NB4 (cell line): ENCODE results near the gene NKX2-3.

Experiments used
- MYC ChIP-seq: IDR thresholded peaks from 2 replicates; pipeline ENCODE4 v1.6.1; 2011; ENCODE audit warnings: low read depth, low read length
- POLR2A ChIP-seq: IDR thresholded peaks from 2 replicates; pipeline ENCODE4 v1.6.1; 2011; ENCODE audit warnings: mild to moderate bottlenecking; ENCODE audit not compliant: insufficient read length; ENCODE audit errors: extremely low read depth
- TF ChIP-seq, protein P1 (sequence below): IDR thresholded peaks from one replicate; pipeline ENCODE4 v1.5.1; 2012; ENCODE audit warnings: low read depth, low read length
- TF ChIP-seq, protein P2 (sequence below): IDR thresholded peaks from 2 replicates; pipeline ENCODE4 v1.6.1; 2011; ENCODE audit warnings: low read depth, low read length

DNA sequence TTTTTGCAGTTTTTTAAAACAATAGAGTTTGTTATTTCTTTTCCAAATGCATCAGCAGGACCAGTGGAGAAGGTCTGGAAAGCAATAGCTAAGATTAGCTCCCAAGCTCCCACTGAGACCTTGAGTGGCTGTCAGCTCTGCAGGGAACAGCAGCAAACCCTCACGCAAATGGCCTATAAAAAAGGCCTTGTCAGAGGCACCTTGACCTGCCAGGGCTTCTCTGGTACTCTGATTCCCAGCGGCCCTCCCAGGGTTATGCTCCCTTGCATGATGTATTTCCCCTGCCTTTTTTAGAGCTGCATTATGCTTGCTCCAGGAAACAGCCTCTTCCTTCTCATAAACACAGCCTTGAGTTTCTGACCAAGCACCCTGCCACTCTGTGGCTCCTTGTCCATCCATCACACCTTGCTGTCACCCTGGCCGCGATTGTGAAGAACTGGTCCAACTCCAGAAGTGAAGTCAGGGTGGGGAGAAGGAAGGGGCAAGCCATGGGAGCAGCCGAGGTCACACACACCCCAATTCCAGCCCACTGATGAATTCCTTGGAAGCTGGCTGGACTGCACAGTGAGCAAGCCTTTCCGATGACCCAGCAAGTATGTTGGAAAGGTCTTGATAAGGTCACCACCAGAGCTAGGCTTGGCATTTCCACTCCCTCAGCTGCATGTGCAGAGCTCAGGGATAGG is 35.3 kb upstream of the NKX2-3 start:
- TF ChIP-seq POLR2A (no peak), MYC (no peak)
- TF ChIP-seq, protein P1, sequence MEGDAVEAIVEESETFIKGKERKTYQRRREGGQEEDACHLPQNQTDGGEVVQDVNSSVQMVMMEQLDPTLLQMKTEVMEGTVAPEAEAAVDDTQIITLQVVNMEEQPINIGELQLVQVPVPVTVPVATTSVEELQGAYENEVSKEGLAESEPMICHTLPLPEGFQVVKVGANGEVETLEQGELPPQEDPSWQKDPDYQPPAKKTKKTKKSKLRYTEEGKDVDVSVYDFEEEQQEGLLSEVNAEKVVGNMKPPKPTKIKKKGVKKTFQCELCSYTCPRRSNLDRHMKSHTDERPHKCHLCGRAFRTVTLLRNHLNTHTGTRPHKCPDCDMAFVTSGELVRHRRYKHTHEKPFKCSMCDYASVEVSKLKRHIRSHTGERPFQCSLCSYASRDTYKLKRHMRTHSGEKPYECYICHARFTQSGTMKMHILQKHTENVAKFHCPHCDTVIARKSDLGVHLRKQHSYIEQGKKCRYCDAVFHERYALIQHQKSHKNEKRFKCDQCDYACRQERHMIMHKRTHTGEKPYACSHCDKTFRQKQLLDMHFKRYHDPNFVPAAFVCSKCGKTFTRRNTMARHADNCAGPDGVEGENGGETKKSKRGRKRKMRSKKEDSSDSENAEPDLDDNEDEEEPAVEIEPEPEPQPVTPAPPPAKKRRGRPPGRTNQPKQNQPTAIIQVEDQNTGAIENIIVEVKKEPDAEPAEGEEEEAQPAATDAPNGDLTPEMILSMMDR: no peak
- TF ChIP-seq, protein P2, sequence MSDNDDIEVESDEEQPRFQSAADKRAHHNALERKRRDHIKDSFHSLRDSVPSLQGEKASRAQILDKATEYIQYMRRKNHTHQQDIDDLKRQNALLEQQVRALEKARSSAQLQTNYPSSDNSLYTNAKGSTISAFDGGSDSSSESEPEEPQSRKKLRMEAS: no peak
